ENCODE results near the gene NVL. TPM values are rescaled to one million over a fixed set of nuclear protein-coding genes. Genes with fewer than 3 reads are reported as not detected.

The NVL gene
- total and polyA plus RNA-seq, 2 of the 8 experiments (the other 6 are each of a cell fraction or from before 2014, with no cell fraction given): 22.7 to 45.8 TPM

GRCh38 chr1:224377676-224378006 is 47.7 kb upstream of the NVL start (continued):
- TF ChIP-seq CHD7 (IDR thresholded peaks at IDR 0.05; ENCODE audit: insufficient replicate concordance, low read length) (no peak), TCF12 (IDR thresholded peaks at IDR 0.05; ENCODE audit: low read depth, low read length) (no peak), BRCA1 (IDR thresholded peaks at IDR 0.05; ENCODE audit: low read depth, low read length) (no peak), ATF2 (IDR thresholded peaks at IDR 0.05; ENCODE audit: low read length) (no peak), FOSL1 (IDR thresholded peaks at IDR 0.05; ENCODE audit: insufficient read depth, low read depth, low read length) (no peak), PHF8 (conservative IDR thresholded peaks at IDR 0.05; ENCODE audit: low read depth, low read length) (no peak), SP1 (IDR thresholded peaks at IDR 0.05; ENCODE audit: low read depth, low read length) (no peak)

Data from H1 (cell line).